Caco-2 (cell line): Measurements from ENCODE around the gene DUOX2. TPM values are rescaled to one million over a fixed set of nuclear protein-coding genes. Genes with fewer than 3 reads are reported as not detected.

Experiments
- BruUV-seq: library from RNA; stranded (reverse); fragments of 400-500 nt; replicated peaks from 2 replicates; lab custom pipeline; 2021; lab: Mats Ljungman, UMichigan
- CTCF ChIA-PET: fragments of 300-600 bp; sonication (Branson Sonifier 250); formaldehyde crosslinking; loops from one replicate; lab custom pipeline; 2022; ENCODE audit warnings: antibody characterized with exemption; lab: Charles Lee
- POLR2A ChIA-PET: fragments of 300-600 bp; sonication (Branson Sonifier 250); formaldehyde crosslinking; loops from one replicate; lab custom pipeline; 2022; ENCODE audit warnings: antibody characterized with exemption; lab: Charles Lee
- DNase-seq, 2 experiments: peaks; one replicate each; pipeline versions ENCODE4 v3.0.0 to v3.0.0-alpha.2; 2020 to 2022
- H3K27me3 ChIP-seq: replicated peaks from 2 replicates; pipeline ENCODE4 v1.6.0; 2011; ENCODE audit warnings: low read length; ENCODE audit not compliant: control insufficient read depth, insufficient read depth
- H3K36me3 ChIP-seq: 2 replicates; pipeline ENCODE4 v1.5.1; 2011; ENCODE audit warnings: low read length; ENCODE audit not compliant: control insufficient read depth, insufficient read depth
- H3K4me1 ChIP-seq: fragments of 250-450 bp; sonication (Bioruptor Pico); 2 replicates; pipeline ENCODE4 v1.5.1; 2020; ENCODE audit warnings: mild to moderate bottlenecking
- H3K4me3 ChIP-seq: 2 replicates; pipeline ENCODE4 v1.5.1; 2011; ENCODE audit warnings: low read depth, mild to moderate bottlenecking, control low read depth, low read length
- H3K9me3 ChIP-seq: fragments of 250-450 bp; sonication (Bioruptor Pico); 2 replicates; pipeline ENCODE4 v1.5.1; 2020; ENCODE audit warnings: mild to moderate bottlenecking, moderate library complexity
- H3K27ac Mint-ChIP-seq: one replicate; pipeline ENCODE4 v1.8.0; 2022; ENCODE audit warnings: mixed read lengths; ENCODE audit not compliant: unreplicated experiment
- H3K27me3 Mint-ChIP-seq: one replicate; pipeline ENCODE4 v1.8.0; 2022; ENCODE audit warnings: mixed read lengths; ENCODE audit not compliant: insufficient read depth, unreplicated experiment
- H3K36me3 Mint-ChIP-seq: one replicate; pipeline ENCODE4 v1.8.0; 2022; ENCODE audit warnings: mild to moderate bottlenecking, mixed read lengths; ENCODE audit not compliant: insufficient read depth, unreplicated experiment
- H3K4me1 Mint-ChIP-seq: one replicate; pipeline ENCODE4 v1.8.0; 2022; ENCODE audit warnings: low read depth, mixed read lengths; ENCODE audit not compliant: unreplicated experiment
- H3K4me3 Mint-ChIP-seq: one replicate; pipeline ENCODE4 v1.8.0; 2022; ENCODE audit warnings: mild to moderate bottlenecking, moderate library complexity, mixed read lengths; ENCODE audit not compliant: unreplicated experiment
- H3K9me3 Mint-ChIP-seq: one replicate; pipeline ENCODE4 v1.8.0; 2022; ENCODE audit warnings: mixed read lengths; ENCODE audit not compliant: unreplicated experiment
- intact Hi-C: fragments of 100-400 bp; cut with micrococcal nuclease; formaldehyde crosslinking; loops from one replicate; pipeline ENCODE4 v1.10.0; 2022; ENCODE audit not compliant: unreplicated experiment
- total RNA-seq: library from RNA; stranded (reverse); gene quantifications from 2 replicates; pipeline ENCODE4 v1.2.3, GENCODE V29; 2022
- TF ChIP-seq, protein P1 (sequence below), 2 experiments: fragments of 200-600 bp in 1 of 2; IDR thresholded peaks; 1 replicate in 1 of 2; 2 replicates in 1 of 2; pipeline versions ENCODE4 v1.5.1 to v1.8.0; 2011 to 2022; ENCODE audit warnings: antibody characterized with exemption in 1 of 2, control low read depth in 1 of 2, inconsistent platforms in 1 of 2, low read depth in 1 of 2, low read length in 1 of 2, mild to moderate bottlenecking in 1 of 2, moderate library complexity in 1 of 2; ENCODE audit not compliant: insufficient read depth in 1 of 2, severe bottlenecking in 1 of 2, unreplicated experiment in 1 of 2

Gene DUOX2
- total RNA-seq, 1 experiment from 2014 or later: 6.9 TPM

DNA sequence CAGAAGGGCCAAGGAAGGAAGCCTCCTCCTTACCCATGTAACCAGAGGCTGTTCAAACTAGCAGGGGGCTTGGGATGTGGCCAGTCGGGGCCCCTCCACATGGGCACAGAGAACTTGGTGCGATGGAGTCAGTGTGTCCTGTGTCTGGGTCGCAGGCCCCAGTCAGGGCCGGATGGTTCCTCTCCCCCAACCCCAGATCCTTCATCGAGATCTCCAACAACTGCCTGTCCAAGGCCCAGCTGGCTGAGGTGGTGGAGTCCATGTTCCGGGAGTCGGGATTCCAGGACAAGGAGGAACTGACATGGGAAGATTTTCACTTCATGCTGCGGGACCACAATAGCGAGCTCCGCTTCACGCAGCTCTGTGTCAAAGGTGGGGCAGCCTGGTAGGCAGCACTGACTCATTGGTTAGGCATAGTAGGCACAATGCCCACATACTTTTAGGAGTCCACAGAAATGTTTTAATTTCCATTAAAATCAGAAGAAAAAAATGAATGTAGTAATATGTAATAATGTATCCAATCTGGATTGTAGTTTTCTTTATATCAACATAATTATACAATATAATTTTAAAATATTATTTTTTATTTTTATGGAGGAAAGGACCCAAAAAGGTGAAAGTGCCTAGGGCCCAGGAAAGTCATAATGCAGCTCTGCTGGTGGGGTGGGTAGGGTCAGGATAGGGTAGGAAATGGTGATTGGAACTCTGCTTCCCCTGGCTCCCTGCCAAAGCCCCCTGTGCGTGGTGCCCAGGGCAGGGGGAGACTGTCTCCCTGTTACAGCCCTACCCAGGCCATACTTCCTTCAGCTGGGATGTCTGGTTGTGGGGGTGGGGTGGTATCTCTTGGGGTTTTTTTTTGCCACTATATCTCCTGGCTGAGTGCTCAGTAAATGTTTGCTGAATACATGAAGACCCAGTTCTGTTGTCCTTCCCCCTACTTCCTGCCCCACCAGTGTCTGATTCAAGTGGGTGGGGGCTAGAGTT lies 34.4 kb upstream of the DUOX2 start:
- Mint-ChIP-seq H3K27ac (peak overlapping the region; percentile 49), H3K9me3 (no peaks in the 10 kb centered on the region), H3K4me1 (peaks cover 6% of the 10 kb centered on the region), H3K4me3 (no peak overlapping the region), H3K27me3 (no peaks in the 10 kb centered on the region), H3K36me3 (no peaks in the 10 kb centered on the region)
- BruUV-seq: no TSS peak
- Histone ChIP-seq H3K4me1 (peaks cover 5% of the 10 kb centered on the region; the same call in 1 of the 2 replicates), H3K36me3 (no peaks in the 10 kb centered on the region), H3K9me3 (no peaks in the 10 kb centered on the region), H3K4me3 (no peak overlapping the region), H3K27me3 (no peaks in the 10 kb centered on the region)
- TF ChIP-seq, protein P1, sequence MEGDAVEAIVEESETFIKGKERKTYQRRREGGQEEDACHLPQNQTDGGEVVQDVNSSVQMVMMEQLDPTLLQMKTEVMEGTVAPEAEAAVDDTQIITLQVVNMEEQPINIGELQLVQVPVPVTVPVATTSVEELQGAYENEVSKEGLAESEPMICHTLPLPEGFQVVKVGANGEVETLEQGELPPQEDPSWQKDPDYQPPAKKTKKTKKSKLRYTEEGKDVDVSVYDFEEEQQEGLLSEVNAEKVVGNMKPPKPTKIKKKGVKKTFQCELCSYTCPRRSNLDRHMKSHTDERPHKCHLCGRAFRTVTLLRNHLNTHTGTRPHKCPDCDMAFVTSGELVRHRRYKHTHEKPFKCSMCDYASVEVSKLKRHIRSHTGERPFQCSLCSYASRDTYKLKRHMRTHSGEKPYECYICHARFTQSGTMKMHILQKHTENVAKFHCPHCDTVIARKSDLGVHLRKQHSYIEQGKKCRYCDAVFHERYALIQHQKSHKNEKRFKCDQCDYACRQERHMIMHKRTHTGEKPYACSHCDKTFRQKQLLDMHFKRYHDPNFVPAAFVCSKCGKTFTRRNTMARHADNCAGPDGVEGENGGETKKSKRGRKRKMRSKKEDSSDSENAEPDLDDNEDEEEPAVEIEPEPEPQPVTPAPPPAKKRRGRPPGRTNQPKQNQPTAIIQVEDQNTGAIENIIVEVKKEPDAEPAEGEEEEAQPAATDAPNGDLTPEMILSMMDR (IDR thresholded peaks at IDR 0.05; ENCODE audit: insufficient read depth in 1 of 2, low read depth in 1 of 2, low read length in 1 of 2, severe bottlenecking in 1 of 2, unreplicated experiment in 1 of 2): no peak
- no peak for DNase-seq
- ChIA-PET CTCF (interaction anchor here (1.0 kb wide), 1 partner anchor 13 kb away, joined by 4 read pairs; no protein-coding TSS in a partner anchor), POLR2A (no interaction called here)
- intact Hi-C loops: no loop called here

DNA sequence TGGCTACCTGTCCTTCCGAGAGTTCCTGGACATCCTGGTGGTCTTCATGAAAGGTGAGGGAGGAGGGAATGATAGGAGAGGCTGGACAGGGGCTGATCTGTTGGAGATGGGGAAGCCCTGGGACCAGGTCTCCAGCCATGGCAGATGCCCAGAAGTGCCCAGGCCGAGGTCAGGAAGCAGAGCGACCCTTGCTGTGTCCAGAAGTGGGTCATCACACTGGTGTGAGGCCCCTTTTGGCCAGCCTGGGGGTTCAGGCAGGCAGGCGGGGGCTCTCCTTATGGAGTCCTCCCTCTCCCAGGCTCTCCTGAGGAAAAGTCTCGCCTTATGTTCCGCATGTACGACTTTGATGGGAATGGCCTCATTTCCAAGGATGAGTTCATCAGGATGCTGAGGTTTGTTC lies 33.6 kb upstream of the DUOX2 start:
- peak overlapping the region; percentile 32 for H3K27ac Mint-ChIP-seq

DNA sequence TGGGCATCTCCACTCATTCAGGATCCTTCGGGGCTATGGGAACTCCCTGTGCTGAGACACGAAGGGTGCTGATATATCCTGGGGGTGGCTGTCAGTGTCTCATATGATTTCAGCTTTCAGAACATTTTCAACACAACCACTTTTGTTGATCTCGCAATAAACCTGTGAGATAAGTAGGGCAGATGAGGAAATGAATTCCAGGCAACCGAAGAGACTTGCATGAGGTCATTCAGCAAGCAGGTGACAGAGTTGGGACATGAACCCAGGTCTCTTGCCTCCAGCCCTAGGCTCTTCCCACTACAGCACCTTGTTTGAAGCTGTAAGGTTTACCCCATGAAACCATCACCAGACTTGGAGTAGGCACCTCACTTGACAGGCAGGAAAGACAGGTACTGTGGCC lies 32.4 kb upstream of the DUOX2 start:
- CTCF ChIA-PET: interaction anchor here (1.0 kb wide), 1 partner anchor 28 kb away, joined by 3 read pairs; no protein-coding TSS in a partner anchor
- no peaks in the 10 kb centered on the region for H3K36me3 ChIP-seq
- no peaks in the 10 kb centered on the region for H3K9me3 Mint-ChIP-seq
- POLR2A ChIA-PET: interaction anchor here (1.0 kb wide), 1 partner anchor 28 kb away, joined by 4 read pairs; no protein-coding TSS in a partner anchor
- no peak overlapping the region for H3K27ac Mint-ChIP-seq
- no peak overlapping the region for H3K4me3 ChIP-seq
- no peak overlapping the region for H3K4me3 Mint-ChIP-seq
- TF ChIP-seq, protein P1 (IDR thresholded peaks at IDR 0.05; ENCODE audit: insufficient read depth in 1 of 2, low read depth in 1 of 2, low read length in 1 of 2, severe bottlenecking in 1 of 2, unreplicated experiment in 1 of 2): no peak
- DNase-seq: no peak
- H3K27me3 Mint-ChIP-seq: no peaks in the 10 kb centered on the region
- intact Hi-C loops: no loop called here
- peaks cover 6% of the 10 kb centered on the region for H3K4me1 Mint-ChIP-seq
- no TSS peak for BruUV-seq
- H3K9me3 ChIP-seq: no peaks in the 10 kb centered on the region
- H3K36me3 Mint-ChIP-seq: no peaks in the 10 kb centered on the region
- no peaks in the 10 kb centered on the region for H3K27me3 ChIP-seq
- peaks cover 5% of the 10 kb centered on the region; the same call in 1 of the 2 replicates for H3K4me1 ChIP-seq

More for the DNA sequence above, 33.6 kb upstream of the DUOX2 start:
- no peak for DNase-seq
- Mint-ChIP-seq H3K9me3 (no peaks in the 10 kb centered on the region), H3K4me1 (peaks cover 6% of the 10 kb centered on the region), H3K27me3 (no peaks in the 10 kb centered on the region), H3K36me3 (no peaks in the 10 kb centered on the region), H3K4me3 (no peak overlapping the region)
- peaks cover 5% of the 10 kb centered on the region; the same call in 1 of the 2 replicates for H3K4me1 ChIP-seq
- BruUV-seq: no TSS peak
- ChIA-PET CTCF (interaction anchor here (1.0 kb wide), 1 partner anchor 30 kb away, joined by 3 read pairs; no protein-coding TSS in a partner anchor), POLR2A (interaction anchor here (1.0 kb wide), 1 partner anchor 29 kb away, joined by 4 read pairs; no protein-coding TSS in a partner anchor)
- H3K27me3 ChIP-seq: no peaks in the 10 kb centered on the region
- TF ChIP-seq, protein P1 (IDR thresholded peaks at IDR 0.05; ENCODE audit: insufficient read depth in 1 of 2, low read depth in 1 of 2, low read length in 1 of 2, severe bottlenecking in 1 of 2, unreplicated experiment in 1 of 2): no peak
- no peak overlapping the region for H3K4me3 ChIP-seq
- intact Hi-C loops: no loop called here
- H3K36me3 ChIP-seq: no peaks in the 10 kb centered on the region
- no peaks in the 10 kb centered on the region for H3K9me3 ChIP-seq
